ENCODE measurements around the gene AOPEP. TPM values are rescaled to one million over a fixed set of nuclear protein-coding genes. Genes with fewer than 3 reads are reported as not detected.

The AOPEP gene
- total RNA-seq, 1 donor from 2014 or later, result 24.8 TPM

DNA sequence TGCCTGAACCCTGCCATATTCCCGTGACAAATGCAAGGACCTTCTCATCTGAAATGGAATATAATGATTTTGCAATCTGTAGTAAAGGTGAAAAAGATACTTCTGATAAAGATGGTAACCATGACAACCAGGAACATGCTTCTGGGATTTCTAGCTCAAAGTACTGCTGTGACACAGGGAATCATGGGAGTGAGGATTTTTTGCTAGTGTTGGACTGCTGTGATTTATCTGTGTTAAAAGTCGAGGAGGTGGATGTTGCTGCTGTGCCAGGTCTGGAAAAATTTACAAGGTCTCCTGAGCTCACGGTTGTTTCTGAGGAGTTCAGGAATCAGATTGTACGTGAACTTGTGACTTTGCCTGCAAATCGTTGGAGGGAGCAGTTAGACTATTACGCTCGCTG, 33.5 kb downstream of the AOPEP start:
- H3K9me3 Mint-ChIP-seq, result no peaks in the 10 kb centered on the region

GRCh38 chr9:94760660-94761059, 34.2 kb downstream of the AOPEP start:
- DNase-seq (ENCODE audit: low read depth, low spot score), result no peak
- Mint-ChIP-seq H3K36me3 (ENCODE audit: low read depth) (peaks cover 6% of the 10 kb centered on the region), H3K27me3 (ENCODE audit: low read depth) (no peaks in the 10 kb centered on the region), H3K4me3 (no peak overlapping the region), H3K4me1 (peaks cover 24% of the 10 kb centered on the region), H3K27ac (ENCODE audit: unreplicated experiment) (no peak overlapping the region), H3K9me3 (no peaks in the 10 kb centered on the region)
- TF ChIP-seq CTCF (conservative IDR thresholded peaks at IDR 0.05), result no peak

More for the DNA sequence above, 33.5 kb downstream of the AOPEP start:
- Mint-ChIP-seq H3K4me3 (no peak overlapping the region), H3K36me3 (ENCODE audit: low read depth) (peaks cover 9% of the 10 kb centered on the region), H3K27me3 (ENCODE audit: low read depth) (no peaks in the 10 kb centered on the region), H3K27ac (ENCODE audit: unreplicated experiment) (no peak overlapping the region), H3K4me1 (peaks cover 24% of the 10 kb centered on the region)
- no peak for TF ChIP-seq CTCF (conservative IDR thresholded peaks at IDR 0.05)
- DNase-seq (ENCODE audit: low read depth, low spot score), result no peak

DNA sequence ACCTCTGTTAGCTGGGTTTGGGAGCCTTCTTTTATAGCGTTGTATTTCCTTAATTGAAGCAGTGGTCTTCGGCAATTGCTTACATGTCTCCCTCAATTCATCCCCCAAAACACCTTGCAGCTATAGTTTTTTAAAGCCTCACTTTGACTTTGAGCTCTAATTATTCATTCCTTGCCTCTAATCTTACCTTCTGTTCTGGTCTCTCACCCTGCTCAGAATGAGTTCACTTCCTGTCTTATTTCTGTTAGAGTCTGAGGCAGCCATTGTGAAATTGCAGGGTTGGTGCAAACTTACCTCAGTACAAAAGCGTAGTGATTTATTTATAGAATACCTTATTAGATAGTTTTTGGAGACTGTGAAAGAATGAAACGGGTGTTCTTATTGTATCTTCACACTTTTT, 35.0 kb downstream of the AOPEP start:
- peaks cover 9% of the 10 kb centered on the region for H3K36me3 Mint-ChIP-seq (ENCODE audit: low read depth)
- no peak for TF ChIP-seq CTCF (conservative IDR thresholded peaks at IDR 0.05)
- H3K4me3 Mint-ChIP-seq, result no peak overlapping the region
- peaks cover 24% of the 10 kb centered on the region for H3K4me1 Mint-ChIP-seq
- H3K27ac Mint-ChIP-seq (ENCODE audit: unreplicated experiment), result no peak overlapping the region
- DNase-seq (ENCODE audit: low read depth, low spot score), result no peak
- H3K9me3 Mint-ChIP-seq, result no peaks in the 10 kb centered on the region
- no peaks in the 10 kb centered on the region for H3K27me3 Mint-ChIP-seq (ENCODE audit: low read depth)

DNA sequence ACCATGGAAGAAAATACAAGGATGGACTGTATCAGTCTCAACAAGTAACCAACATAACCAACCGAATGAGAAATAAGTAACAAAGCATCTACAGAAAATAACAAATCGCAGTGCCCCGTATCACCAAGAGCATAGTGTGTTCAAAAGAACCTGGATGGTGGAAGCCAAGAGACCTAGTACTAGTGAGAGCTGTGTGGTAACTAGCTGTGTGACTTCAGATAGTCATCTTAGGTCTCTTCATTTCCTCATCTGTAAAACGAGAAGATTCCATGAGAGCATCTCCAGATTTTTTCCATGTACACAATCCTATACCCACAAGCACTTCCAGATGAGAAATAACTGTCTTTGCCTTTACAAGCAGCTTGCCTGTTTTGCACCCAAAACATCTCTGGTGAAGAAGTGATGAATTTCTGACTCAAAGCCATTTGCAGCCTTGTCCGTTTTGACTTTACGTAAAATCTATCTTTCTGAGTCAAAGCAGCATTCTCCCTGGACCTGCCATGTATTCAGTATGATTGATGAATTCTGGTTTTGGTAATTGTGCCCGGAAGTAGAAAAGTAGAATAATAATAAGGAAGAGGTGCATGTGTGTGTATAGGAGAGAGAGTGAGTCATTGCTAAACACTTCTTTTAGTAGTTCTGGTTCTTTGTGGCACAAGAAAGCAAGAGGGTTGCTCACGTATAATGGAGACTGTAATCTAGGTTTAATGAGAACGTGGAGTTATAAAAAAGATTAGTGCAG, 41.0 kb downstream of the AOPEP start:
- Mint-ChIP-seq H3K36me3 (ENCODE audit: low read depth) (peaks cover 3% of the 10 kb centered on the region), H3K4me1 (peaks cover 13% of the 10 kb centered on the region), H3K4me3 (no peak overlapping the region), H3K27ac (ENCODE audit: unreplicated experiment) (no peak overlapping the region), H3K27me3 (ENCODE audit: low read depth) (no peaks in the 10 kb centered on the region), H3K9me3 (no peaks in the 10 kb centered on the region)
- DNase-seq (ENCODE audit: low read depth, low spot score), result no peak
- TF ChIP-seq CTCF (conservative IDR thresholded peaks at IDR 0.05), result no peak

- H3K4me1 Mint-ChIP-seq, result peaks cover 24% of the 10 kb centered on the region
- TF ChIP-seq CTCF (conservative IDR thresholded peaks at IDR 0.05), result no peak
- H3K9me3 Mint-ChIP-seq, result no peaks in the 10 kb centered on the region
- peaks cover 5% of the 10 kb centered on the region for H3K36me3 Mint-ChIP-seq (ENCODE audit: low read depth)
- no peak overlapping the region for H3K4me3 Mint-ChIP-seq
- no peak overlapping the region for H3K27ac Mint-ChIP-seq (ENCODE audit: unreplicated experiment)
- no peak for DNase-seq (ENCODE audit: low read depth, low spot score)
- H3K27me3 Mint-ChIP-seq (ENCODE audit: low read depth), result no peaks in the 10 kb centered on the region
These were observed 42.3 kb downstream of the AOPEP start for GRCh38 chr9:94768766-94769165.
